Ecto neural progenitor cell (in vitro differentiated cells): ENCODE results near the gene HADH.
A peak's percentile ranks its signal among the peaks of the same experiment; 100 is the strongest.
"Not testable (repeated sequence)": the region's sequence is repeated elsewhere in the genome, so short reads cannot be mapped to it uniquely, and the experiment has no call there.

ENCODE experiments used
- DNase-seq: peaks from one replicate; pipeline ENCODE4 v3.0.0-alpha.2; 2018; ENCODE audit warnings: low spot score

HADH gene

GRCh38 chr4:107989537-107990386 is at the start of gene HADH:
HADH (plus strand) TSS chr4:107989889; CDS start chr4:107989933, 44 bp downstream.
- peak; percentile 93 for DNase-seq

- DNase-seq = no peak
Observed at GRCh38 chr4:107945809-107946208, 43.9 kb upstream of the HADH start.

DNA sequence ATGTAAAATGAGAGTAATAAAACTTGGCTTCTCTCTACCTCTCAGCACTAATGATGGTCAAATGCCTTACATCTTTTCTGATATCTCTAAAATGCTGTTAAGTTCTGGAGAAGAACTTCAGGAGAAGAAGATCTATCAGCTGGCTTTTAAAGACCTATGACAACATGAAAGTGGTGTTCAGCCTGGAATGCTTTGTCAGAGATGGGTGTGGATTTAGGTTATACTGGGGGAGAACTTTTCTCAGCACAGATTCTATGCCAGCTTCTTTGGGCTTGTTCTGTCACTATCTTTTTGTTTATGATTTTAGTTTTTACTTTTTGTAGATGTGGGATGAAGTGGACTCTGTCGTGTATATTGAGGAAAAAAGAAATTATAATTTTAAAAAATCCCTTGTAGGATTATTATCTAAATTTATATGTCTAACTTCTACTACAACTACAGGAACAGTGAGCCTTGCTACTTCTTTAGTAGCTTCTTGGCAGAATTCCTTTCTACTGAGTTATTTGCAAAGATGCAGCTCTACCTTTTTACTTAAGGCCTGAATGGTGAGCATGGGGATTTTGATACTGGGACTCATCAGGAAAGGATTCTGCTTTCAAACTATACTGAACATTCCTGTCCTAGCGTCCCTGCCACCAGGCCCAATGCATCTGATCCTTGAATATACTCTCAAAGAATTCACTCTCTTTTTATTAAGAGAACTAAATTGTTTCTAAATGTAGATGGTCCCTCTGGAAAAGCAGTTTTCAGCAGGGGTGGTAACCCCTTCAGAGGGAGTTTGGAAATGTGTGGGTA is 38.7 kb upstream of the HADH start:
- DNase-seq = no peak

DNA sequence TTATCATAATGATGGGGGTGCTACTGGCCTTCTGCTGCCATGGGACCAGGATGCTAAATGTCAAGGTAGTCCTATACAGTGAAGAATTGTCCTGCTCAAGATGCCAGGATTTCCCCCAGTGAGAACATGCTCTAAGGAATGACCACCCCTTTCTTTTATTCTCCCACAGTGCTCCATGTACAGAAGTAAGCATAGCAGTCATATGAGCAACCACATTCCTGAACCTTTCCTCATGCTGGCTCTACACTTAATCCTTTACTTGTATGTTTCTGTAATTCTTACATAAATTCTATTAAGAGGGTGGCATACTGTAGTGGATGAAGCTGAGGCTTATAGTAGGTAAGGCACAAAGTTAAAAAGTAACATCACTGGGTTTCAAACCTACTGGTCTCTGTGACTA is 38.1 kb upstream of the HADH start:
- no peak for DNase-seq

DNA sequence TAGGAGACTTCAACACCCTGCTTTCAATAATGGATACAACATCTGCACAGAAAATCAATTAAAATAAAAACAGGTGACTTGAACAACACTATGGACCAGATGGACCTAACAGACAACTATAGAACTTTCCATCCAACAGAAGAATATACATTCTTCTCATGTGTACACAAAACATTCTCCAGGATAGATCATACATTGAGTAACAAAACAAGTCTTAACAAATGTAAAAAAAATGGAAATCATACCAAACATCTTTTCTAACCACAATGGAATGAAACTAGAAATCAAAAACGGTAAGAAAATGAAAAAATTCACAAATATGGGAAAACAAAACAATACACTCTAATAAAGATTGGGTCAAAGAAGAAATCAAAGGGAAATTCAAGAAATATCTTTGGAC is 33.7 kb upstream of the HADH start:
- DNase-seq = no peak

GRCh38 chr4:107966903-107967302 is 22.8 kb upstream of the HADH start:
- no peak for DNase-seq

DNA sequence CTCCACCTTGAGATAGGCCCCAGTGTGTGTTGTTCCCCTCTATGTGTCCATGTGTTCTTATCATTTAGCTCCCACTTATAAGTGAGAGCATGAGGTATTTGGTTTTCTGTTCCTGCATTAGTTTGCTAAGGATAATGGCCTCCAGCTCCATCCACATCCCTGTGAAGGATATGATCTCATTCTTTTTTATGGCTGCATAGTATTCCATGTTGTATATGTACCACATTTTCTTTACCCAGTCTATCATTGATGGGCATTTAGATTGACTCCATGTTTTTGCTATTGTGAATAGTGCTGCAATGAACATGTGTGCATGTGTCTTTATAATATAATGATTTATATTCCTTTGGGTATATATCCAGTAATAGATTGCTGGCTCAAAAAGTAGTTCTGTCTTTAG is 22.2 kb upstream of the HADH start:
- DNase-seq = not testable (repeated sequence)

GRCh38 chr4:107967921-107968320 is 21.8 kb upstream of the HADH start:
- DNase-seq = not testable (repeated sequence)

GRCh38 chr4:107970063-107970798 is 19.5 kb upstream of the HADH start:
- no peak for DNase-seq

- no peak for DNase-seq
Observed at GRCh38 chr4:107972605-107973004, 17.1 kb upstream of the HADH start.

DNA sequence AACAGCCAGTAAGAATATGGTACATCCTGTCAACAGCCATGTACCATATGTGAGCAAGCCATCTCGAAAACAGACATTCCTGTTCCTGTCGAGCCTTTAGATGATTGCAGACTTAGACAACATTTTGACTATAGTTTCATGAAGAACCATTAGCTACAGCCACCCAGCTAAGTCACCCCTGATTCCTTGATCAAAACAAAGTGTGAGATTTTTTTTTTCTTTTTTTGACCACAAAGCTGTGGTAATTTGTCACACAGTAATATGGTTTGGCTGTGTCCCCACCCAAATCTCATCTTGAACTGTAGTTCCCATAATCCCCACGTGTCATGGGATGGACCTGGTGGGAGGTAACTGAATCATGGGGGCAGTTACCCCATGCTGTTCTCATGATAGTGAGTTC is 15.2 kb upstream of the HADH start:
- no peak for DNase-seq

DNA sequence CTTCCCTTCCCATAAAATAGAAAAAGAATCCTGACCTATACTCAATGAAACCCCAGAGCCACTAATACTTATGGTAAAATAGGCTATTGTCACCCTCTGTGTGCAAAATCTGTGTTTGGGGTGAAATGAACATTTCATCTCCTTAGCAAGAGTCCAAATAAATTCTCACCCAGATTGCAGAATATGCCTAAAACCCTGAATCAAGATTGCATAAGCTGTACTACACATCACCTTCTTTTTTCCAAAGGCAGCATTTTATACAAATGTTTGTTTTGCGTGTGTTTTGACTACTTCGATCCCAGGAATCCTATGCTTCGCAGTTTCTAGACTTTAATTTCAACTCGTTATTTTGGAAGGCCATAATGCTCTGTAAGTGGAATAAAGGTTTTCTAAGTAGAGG is 12.2 kb upstream of the HADH start:
- DNase-seq = no peak

- no peak for DNase-seq
Observed at GRCh38 chr4:107977966-107978705, 11.6 kb upstream of the HADH start.

GRCh38 chr4:107978716-107979451 is 10.8 kb upstream of the HADH start:
- DNase-seq = no peak

DNA sequence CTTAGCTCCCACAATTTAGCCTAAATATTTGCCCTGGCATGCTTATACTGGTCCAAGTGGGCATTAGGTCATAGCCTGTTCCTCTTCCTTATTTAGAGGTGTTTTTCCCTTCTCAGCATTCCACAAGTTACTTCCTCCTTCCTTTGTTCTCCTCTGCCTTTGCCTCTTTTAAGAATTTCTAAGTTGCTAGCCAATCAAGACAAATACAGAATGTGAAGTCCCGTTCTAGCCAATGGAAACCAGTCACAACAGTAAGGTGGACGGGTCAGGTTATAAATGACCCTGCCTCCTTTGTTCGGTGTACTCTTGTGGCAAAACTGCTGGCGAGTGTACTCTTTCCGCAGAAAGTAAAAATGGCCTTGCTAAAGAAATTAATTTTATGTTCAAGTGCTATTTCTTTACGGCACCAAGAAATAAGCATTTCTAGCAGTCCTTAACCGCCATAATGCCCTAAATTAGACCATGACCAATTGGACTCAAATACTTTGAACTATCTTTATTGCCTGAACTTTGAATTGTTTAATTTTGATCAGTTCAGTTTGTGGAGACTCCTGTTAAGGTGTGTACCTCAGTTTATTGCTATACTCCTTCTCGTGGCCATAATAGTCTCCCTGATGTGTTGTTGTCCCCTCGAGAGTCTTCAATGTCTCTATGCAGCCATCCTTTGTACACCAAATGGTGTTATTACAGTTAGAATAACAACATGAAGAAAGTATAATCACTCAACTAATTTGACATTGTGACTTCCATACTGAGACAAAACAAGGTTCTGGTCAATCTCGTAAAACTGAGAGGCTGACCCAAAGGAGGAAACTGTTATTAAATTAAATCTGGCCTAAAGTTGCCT is 1.6 kb upstream of the HADH start:
- no peak for DNase-seq

- no peak for DNase-seq
Observed at GRCh38 chr4:107988763-107989035, 990 bp upstream of the HADH start.

- no peak for DNase-seq
Observed at GRCh38 chr4:107989162-107989536, 540 bp upstream of the HADH start.

DNA sequence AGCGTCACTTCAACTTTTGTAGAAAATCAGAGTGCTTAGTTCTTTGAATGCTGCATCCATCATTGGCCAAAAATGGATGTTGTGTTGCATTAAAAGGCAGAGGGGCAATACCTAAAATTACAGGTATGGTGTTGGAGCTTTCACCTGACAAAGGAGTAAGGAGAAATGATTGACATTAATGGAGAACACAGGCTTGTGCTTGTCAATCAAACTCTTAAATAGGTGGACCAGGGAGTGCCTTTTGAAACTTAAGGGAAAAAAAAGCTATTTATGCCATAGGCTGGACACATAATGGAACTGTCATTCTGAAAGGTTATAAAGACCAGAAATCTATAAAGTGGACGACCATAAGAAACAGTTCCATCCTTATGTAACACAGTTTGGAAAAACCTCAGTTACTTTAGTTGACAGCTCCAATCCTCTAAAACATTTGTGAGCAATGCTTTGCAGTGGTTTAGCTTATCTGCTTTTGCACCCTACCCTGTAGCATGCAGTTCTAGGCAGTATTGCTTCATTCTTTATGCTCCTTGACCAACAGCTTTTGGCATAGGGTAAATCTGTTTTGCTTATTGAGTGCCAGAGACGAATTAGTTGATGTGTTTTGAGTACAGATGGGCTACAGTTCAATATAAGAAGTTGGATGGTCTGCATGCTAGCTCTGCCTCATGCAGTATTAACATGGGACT is 2.4 kb downstream of the HADH start:
- no peak for DNase-seq

DNA sequence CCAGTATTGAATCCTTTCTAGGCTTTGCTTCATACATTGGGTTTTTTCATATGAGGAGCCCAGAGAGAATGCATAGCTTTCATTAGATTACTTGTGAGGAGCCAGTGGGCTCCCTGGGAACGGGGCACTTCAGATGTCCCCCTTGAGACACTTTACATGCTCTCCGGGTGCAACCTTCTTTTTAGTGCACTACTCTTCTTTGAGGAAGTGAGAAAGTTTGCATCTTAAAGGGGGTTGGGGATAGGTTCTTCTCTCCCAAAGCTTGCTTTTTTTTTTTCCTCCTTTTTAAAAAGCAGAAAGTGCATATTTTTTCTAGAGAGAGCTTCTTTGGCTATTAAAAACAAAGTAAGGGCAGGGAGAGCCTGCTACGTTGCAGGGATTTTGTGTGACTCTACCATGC is 4.3 kb downstream of the HADH start:
- no peak for DNase-seq

GRCh38 chr4:107994894-107995293 is 5.2 kb downstream of the HADH start:
- no peak for DNase-seq
